Tibial nerve (tissue), 4 donors: Measurements from ENCODE around the gene PCDHGA6.

Experiments
- CTCF ChIP-seq, 5 experiments: fragments of 200-600 bp in 3 of 5; fragments of 450-650 bp in 2 of 5; sonication (generic) in 3 of 5; IDR thresholded peaks; one replicate each; pipeline ENCODE4 v1.5.1; 2016 to 2019; ENCODE audit warnings: antibody characterized with exemption in 5 of 5, mild to moderate bottlenecking in 3 of 5, moderate library complexity in 2 of 5
- EP300 ChIP-seq, 2 donors: sonication (generic); formaldehyde crosslinking; IDR thresholded peaks; one replicate each; pipeline ENCODE4 v1.6.1; 2017; ENCODE audit warnings: antibody characterized with exemption in 2 of 2, mild to moderate bottlenecking in 1 of 2
- POLR2A ChIP-seq, 2 donors: fragments of 450-650 bp; IDR thresholded peaks; one replicate each; pipeline ENCODE4 v1.6.1; 2017; ENCODE audit warnings: antibody characterized with exemption in 2 of 2, mild to moderate bottlenecking in 2 of 2, moderate library complexity in 2 of 2

- TF ChIP-seq CTCF (IDR thresholded peaks at IDR 0.05), result no peak
- TF ChIP-seq POLR2A (IDR thresholded peaks at IDR 0.05), result no peak
- no peak for TF ChIP-seq EP300 (IDR thresholded peaks at IDR 0.05)
Observed at GRCh38 chr5:141371572-141372475, 1.9 kb upstream of the PCDHGA6 start.
